Loucy (cell line): ENCODE data around the gene FTO.

Experiments
- H2AFZ ChIP-seq: fragments of 200-600 bp; sonication (generic); 2 replicates; pipeline ENCODE4 v1.6.0; 2016; ENCODE audit warnings: antibody characterized with exemption, mild to moderate bottlenecking, low read length, moderate library complexity
- H3F3A ChIP-seq: fragments of 200-600 bp; 2 replicates; pipeline ENCODE4 v1.6.0; 2016; ENCODE audit warnings: antibody characterized with exemption, low read depth, mild to moderate bottlenecking
- H3K27me3 ChIP-seq: fragments of 200-600 bp; sonication (generic); 2 replicates; pipeline ENCODE4 v1.6.1; 2014; ENCODE audit warnings: low read length, mild to moderate bottlenecking; ENCODE audit not compliant: insufficient read depth, poor library complexity, severe bottlenecking
- H3K36me3 ChIP-seq: fragments of 200-600 bp; sonication (generic); 2 replicates; pipeline ENCODE4 v1.6.1; 2016; ENCODE audit warnings: low read length; ENCODE audit not compliant: insufficient read depth
- H3K4me1 ChIP-seq: fragments of 200-600 bp; sonication (generic); 2 replicates; pipeline ENCODE4 v1.5.1; 2014; ENCODE audit warnings: low read length, mild to moderate bottlenecking; ENCODE audit not compliant: insufficient read depth, poor library complexity, severe bottlenecking
- H3K4me2 ChIP-seq: fragments of 200-600 bp; sonication (generic); 2 replicates; pipeline ENCODE4 v1.6.0; 2014; ENCODE audit warnings: antibody characterized with exemption, low read length, low read depth, mild to moderate bottlenecking; ENCODE audit not compliant: poor library complexity, severe bottlenecking
- H3K4me3 ChIP-seq: fragments of 200-600 bp; sonication (generic); 2 replicates; pipeline ENCODE4 v1.5.1; 2014; ENCODE audit warnings: low read length, mild to moderate bottlenecking, mixed read lengths; ENCODE audit not compliant: poor library complexity, severe bottlenecking
- H3K79me2 ChIP-seq: fragments of 200-600 bp; sonication (generic); 2 replicates; pipeline ENCODE4 v1.6.1; 2014; ENCODE audit warnings: low read length; ENCODE audit not compliant: insufficient read depth
- H3K9ac ChIP-seq: fragments of 200-600 bp; sonication (generic); 2 replicates; pipeline ENCODE4 v1.6.0; 2014; ENCODE audit warnings: mild to moderate bottlenecking, low read depth, low read length, moderate library complexity; ENCODE audit not compliant: poor library complexity, severe bottlenecking
- H3K9me2 ChIP-seq: fragments of 200-600 bp; sonication (generic); replicated peaks from 2 replicates; pipeline ENCODE4 v1.6.1; 2016; ENCODE audit warnings: low read depth, low read length, mixed read lengths
- H3K9me3 ChIP-seq: fragments of 200-600 bp; sonication (generic); 2 replicates; pipeline ENCODE4 v1.6.1; 2014; ENCODE audit warnings: mild to moderate bottlenecking, antibody characterized with exemption, low read length, low read depth; ENCODE audit not compliant: insufficient read depth
- H4K20me1 ChIP-seq: fragments of 200-600 bp; sonication (generic); 2 replicates; pipeline ENCODE4 v1.6.0; 2014; ENCODE audit warnings: antibody characterized with exemption, low read length, mild to moderate bottlenecking; ENCODE audit not compliant: insufficient read depth, poor library complexity, severe bottlenecking
- CTCF ChIP-seq: fragments of 200-600 bp; sonication (generic); conservative IDR thresholded peaks from 2 replicates; pipeline ENCODE4 v1.5.1; 2014; ENCODE audit warnings: mild to moderate bottlenecking, antibody characterized with exemption, low read length
- EZH2phosphoT487 ChIP-seq: fragments of 200-600 bp; IDR thresholded peaks from 2 replicates; pipeline ENCODE4 v1.6.1; 2018; ENCODE audit warnings: antibody characterized with exemption, mild to moderate bottlenecking, moderate library complexity, borderline replicate concordance

The FTO gene

GRCh38 chr16:53814801-53815200 is 110.8 kb downstream of the FTO start:
- no peaks in the 10 kb centered on the region for H3K9me2 ChIP-seq
- TF ChIP-seq CTCF (no peak), EZH2phosphoT487 (no peak)
- no peak overlapping the region for H3K9ac ChIP-seq
- H3K4me1 ChIP-seq, result peaks cover 40% of the 10 kb centered on the region
- H3K79me2 ChIP-seq, result 0 out of 2 replicates have a peak, but pooled peaks cover 4% of the 10 kb centered on the region
- no peaks in the 10 kb centered on the region for H3K9me3 ChIP-seq
- H3K4me2 ChIP-seq, result no peak overlapping the region
- no peaks in the 10 kb centered on the region for H3F3A ChIP-seq
- no peaks in the 10 kb centered on the region for H4K20me1 ChIP-seq
- H3K36me3 ChIP-seq, result peaks cover 20% of the 10 kb centered on the region; the same call in 1 of the 2 replicates
- no peak overlapping the region for H3K4me3 ChIP-seq
- H2AFZ ChIP-seq, result no peak overlapping the region
- H3K27me3 ChIP-seq, result no peaks in the 10 kb centered on the region

GRCh38 chr16:53816211-53816836 is 112.4 kb downstream of the FTO start:
- peak overlapping the region; percentile 1 for H3K4me3 ChIP-seq
- no peaks in the 10 kb centered on the region for H3K9me2 ChIP-seq
- 0 out of 2 replicates have a peak, but pooled peaks cover 4% of the 10 kb centered on the region for H3K79me2 ChIP-seq
- no peaks in the 10 kb centered on the region for H3F3A ChIP-seq
- H3K36me3 ChIP-seq, result peaks cover 14% of the 10 kb centered on the region; the same call in 1 of the 2 replicates
- H3K4me2 ChIP-seq, result peak overlapping the region; percentile 26
- no peaks in the 10 kb centered on the region for H3K9me3 ChIP-seq
- H4K20me1 ChIP-seq, result no peaks in the 10 kb centered on the region
- H3K27me3 ChIP-seq, result no peaks in the 10 kb centered on the region
- TF ChIP-seq EZH2phosphoT487, result no peak
- no peak for TF ChIP-seq CTCF
- peaks cover 35% of the 10 kb centered on the region for H3K4me1 ChIP-seq
- no peak overlapping the region; the same call in 1 of the 2 replicates for H2AFZ ChIP-seq
- no peak overlapping the region for H3K9ac ChIP-seq

DNA sequence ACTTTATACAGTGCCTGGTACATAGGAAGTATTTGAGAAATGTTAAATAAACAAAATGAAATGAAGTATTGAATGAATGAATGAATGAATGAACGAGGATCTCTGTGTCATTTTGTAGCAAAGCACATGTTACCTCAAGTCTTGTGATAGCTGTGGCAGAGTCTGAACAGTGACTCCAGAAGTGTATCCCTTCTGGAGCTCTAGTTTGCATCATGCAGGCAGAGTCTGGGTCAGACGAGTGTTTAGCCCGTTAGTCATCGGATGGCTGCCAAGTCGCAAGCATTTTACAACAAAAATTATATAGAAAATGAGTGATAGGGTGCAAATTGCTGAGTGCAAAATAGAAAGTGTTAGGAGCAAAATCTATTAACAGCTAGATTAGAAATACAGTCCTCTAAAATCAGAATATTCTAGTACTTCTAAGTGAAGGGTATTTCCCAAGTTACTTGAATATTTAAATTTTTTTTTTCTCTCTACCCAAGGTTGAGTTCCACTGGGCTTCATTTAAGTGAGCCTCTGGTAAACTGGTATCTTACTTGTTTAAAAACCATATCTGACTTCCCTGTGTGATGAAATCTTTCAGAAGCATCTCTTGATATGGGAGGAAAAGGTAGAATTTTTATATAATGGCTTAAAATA is 113.3 kb downstream of the FTO start:
- H3K9me3 ChIP-seq, result no peaks in the 10 kb centered on the region
- H2AFZ ChIP-seq, result no peak overlapping the region
- H3K4me2 ChIP-seq, result peak overlapping the region; percentile 26
- TF ChIP-seq EZH2phosphoT487 (no peak), CTCF (no peak)
- H3K4me3 ChIP-seq, result no peak overlapping the region
- H4K20me1 ChIP-seq, result no peaks in the 10 kb centered on the region
- 0 out of 2 replicates have a peak, but pooled peaks cover 4% of the 10 kb centered on the region for H3K79me2 ChIP-seq
- peaks cover 37% of the 10 kb centered on the region for H3K4me1 ChIP-seq
- peaks cover 8% of the 10 kb centered on the region; the same call in 1 of the 2 replicates for H3K36me3 ChIP-seq
- no peaks in the 10 kb centered on the region for H3F3A ChIP-seq
- no peaks in the 10 kb centered on the region for H3K27me3 ChIP-seq
- no peak overlapping the region for H3K9ac ChIP-seq
- no peaks in the 10 kb centered on the region for H3K9me2 ChIP-seq
